Activated T-cell treated with anti-CD3 and anti-CD28 coated beads, Interleukin-2, amount 50 U/mL, for 1 hour (primary cell): ENCODE results near the gene ASAP2.

Experiments used
- DNase-seq: peaks from one replicate; pipeline ENCODE4 v3.0.0-alpha.2; 2020

Gene ASAP2

DNA sequence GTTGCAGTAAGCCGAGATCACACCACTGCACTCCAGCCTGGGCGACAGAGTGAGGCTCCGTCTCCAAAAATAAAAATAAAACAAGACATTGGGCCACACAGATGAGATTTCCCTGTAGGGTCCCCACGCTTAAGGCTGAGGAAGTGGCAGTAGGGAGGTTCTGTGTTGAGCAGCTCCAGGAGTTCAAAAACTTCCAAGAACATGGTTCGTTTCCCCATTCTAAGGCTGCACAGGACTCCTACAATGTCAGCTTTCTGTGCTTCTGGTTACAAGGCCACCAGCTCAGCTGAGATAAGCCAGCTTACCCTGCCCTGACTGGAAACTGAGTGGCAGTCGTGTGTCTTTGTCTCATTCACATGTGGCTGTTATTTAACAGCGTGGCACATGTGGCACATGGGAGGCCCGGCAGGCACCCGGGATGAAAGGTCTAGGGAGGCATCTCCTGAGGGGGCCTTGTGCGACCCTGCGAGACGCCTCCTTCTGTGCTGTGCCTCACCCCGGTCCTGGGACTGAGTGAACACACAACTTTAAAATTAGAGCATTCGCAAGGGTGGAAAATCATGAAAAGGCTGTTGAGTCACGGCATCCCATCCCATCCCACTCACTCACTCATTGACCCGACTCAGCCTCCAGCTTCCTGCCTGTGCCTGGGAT, 209.0 kb downstream of the ASAP2 start:
- no peak for DNase-seq

DNA sequence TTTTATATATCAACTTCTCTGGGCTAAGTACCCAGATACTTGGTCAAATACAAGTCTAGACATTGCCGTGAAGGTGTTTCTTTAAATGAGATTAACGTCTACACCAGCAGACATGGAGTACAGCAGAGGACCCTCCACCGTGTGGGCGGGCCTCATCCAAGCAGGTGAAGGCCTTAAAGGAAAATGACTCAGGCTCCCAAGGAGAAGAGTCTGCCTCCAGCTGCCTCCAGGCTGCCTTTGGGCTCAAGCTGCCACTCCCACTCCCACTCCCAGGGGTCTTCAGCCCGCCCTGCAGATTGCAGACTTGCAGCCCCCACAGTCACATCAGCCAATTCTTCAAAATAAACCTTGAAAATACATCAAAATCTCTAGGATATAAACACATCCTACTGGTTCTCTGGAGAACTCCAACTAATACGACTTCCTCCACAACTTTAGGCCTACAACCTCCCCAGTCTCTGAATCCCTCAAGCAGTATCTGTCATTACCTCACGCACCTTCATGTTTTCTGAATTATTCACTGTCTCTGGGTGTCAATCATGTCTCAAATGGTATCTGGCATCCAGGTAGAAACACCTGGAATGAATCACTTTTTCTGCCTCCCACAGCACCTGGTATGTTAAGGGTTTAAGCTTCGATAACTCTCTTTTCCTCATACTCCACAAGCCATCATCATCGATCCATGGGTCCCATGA, 209.8 kb downstream of the ASAP2 start:
- no peak for DNase-seq

DNA sequence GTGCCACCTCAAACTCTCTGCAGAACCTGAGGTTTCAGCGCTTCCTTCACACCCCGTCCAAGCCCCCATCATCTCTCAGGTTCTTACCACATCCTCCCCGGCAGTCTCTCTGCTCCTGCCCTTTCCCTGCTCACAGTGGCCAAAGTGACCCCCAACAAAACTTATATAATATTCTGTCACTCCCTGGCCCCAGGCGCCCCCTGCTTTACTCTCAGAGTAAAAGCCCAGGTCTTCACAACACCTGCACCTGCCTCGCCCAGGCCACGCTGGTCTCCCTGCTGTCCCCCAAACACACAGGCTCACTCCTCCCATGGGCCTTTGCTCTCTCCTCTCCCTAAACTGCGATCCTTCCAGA, 210.3 kb downstream of the ASAP2 start:
- no peak for DNase-seq

DNA sequence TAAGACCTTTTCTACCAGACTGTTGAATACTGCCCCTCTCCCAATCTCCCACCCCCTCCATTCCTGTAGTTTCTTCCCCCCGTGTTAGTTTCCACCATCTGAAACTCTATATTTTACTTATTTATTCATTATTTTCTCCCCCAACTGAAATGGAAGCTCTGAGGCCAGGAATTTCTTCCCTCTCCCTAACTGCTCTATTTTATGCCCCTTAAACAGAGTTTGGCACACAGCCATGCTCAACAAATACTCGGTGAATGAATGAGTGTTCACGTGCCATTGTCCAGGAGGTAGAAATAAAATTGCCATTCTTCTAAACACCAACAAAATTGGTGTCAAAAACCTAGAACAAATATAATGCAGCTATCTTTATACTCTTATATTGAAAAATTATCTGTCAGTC, 211.1 kb downstream of the ASAP2 start:
- DNase-seq: no peak

DNA sequence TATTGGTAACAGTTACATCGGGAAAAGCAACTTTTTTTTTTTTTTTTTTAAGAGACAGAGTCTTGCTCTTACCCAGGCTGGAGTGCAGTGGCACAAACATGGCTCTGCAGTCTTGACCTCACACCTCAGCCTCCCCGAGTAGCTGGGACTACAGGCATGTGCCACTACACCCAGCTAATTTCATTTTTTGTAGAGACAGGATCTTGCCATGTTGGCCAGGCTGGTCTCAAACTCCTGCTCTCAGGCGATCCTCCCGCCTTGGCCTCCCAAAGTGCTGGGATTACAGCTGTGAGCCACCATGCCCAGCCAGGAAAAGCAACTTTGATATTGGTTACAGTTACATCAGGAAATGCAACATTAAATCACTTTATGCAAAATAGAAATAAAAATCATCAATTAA, 212.1 kb downstream of the ASAP2 start:
- no peak for DNase-seq

DNA sequence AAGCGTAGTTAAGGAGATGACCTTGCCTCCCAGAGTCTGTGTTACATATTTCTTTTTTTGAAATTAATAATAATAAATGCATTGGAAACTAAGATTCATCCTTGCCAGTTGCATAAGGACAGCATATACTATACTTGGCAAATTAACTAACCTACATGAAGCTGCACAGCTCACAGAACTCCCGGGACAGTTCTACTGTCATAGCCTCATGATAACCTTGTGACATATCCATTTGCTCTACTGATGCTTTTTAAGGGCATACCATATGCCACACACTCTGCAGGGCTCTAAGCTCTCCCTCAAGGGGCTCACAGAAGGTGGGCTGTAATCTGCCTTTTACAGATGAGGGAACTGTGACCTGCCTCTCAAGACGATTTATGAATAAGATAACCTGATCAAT, 212.9 kb downstream of the ASAP2 start:
- DNase-seq: no peak

DNA sequence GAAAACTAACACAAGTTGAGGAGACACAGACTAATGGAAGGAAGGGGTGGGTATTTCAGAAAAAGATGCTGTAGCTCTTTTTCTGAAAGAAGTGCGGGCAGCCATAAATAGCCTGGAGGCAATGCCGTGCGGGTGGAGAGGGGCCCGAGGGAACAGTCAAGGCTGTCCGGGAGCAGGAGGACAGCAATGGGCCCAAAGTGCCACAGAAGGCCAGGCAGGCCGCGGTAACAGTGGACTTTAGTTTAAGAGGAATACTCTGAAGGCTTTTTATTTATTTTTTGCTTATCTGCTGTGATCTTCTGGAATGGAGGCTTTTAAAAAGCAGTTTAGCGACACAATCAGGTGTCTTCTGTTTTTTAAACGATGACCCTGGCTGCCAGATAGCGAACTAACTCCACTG, 213.9 kb downstream of the ASAP2 start:
- no peak for DNase-seq

DNA sequence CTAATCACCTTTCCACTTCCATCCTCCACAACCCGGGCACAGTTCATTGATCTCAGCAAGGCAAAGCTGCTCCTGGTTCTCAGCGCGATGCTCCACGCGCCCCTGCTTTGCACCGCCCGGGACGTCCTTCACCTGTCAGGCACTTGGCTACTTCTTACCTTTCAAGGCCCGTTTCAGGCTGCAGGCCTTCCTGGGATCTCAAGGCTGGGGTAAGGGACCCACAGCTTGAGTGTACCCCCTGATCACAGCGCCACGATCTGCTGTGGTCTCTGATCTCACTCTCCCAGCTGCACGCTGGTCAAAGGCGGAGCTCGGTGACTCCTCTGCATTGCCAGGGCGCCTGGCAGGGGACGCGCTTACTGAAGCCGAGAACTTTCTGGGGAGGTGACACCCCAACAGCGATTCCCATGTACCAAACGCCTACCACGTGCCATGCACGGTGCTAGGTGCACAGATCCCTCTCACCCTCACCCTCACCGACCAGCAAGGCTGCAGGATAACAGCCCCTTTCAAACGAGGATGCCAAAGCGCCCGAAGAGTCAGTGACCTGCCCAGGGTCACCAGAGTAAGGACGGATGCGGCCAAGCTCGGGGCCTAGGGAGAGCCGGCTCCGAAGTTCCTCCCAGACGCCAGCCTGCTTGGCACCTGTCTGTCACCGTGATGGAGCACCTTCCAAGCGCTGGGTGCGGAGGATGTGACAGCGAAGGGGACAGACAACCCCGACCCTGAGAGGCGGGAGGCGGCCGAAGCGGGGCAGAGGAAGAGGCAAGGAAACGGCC, 215.9 kb downstream of the ASAP2 start:
- DNase-seq: peak; percentile 59

DNA sequence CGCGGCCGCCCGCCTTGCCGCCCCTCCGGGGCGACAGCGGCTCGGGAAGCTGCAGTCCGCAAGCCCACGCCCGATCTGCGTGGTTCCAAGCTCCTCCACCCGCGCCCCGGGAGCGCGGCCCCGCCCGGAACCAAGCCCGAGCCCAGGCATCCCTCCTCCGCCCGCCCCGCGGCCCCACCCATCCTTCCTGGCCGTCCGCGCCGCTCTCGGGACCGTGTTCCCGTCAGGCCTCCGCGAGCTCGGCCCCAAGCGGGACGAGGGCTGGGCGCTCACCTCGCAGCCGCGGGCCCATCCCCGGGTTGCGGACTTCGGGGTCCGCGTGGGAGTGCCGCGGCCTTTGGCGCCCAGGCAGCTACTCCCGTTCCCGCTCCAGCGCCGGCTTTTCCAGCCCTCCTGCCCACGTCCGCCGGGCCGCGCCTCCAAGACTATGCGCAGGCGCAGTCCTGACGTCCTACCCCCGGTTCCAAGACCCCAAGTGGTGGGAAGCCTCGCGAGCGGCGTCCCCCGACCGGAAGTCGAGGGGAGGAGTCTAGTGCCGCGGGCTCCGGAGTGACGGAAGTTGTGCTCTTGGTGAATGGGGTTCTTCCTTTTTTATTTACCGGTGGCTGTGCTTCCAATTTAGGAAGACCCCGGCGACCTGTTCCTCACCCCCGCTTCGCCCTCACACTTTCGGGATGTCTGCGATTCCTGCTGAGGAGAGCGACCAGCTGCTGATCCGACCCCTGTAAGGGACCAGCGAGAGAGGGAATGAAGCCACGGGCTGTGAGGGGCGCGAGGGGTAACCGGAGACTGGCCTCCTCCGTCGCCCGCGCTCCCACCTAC, 216.7 kb downstream of the ASAP2 start, which contains the start of the genes CPSF3 and ITGB1BP1:
Gene CPSF3 (plus strand): TSS at position 555 of the 822 bp plus-strand sequence. CDS start 120 bp downstream, at position 675.
Gene ITGB1BP1 (minus strand): TSS at position 429 of the 822 bp plus-strand sequence. CDS start 4,831 bp downstream, outside the sequence.
- DNase-seq: peak; percentile 96

DNA sequence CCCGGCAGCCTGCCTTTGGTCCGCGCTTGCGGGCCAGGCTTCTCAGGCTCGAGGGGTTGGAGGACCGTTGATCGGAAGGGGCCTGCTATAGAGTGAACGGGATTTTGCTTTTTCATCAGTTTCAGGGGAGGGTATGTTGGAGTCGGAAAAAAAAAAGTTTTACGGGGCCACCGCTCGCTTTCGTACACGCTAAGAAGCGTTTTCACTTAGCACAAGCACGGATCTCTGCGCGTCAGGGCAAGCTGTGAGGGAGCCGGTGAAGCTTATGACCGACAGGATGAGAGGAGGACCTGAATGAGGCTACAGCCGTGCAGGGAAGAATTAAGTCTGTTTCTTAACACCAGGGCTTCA, 217.3 kb downstream of the ASAP2 start:
- DNase-seq: no peak

DNA sequence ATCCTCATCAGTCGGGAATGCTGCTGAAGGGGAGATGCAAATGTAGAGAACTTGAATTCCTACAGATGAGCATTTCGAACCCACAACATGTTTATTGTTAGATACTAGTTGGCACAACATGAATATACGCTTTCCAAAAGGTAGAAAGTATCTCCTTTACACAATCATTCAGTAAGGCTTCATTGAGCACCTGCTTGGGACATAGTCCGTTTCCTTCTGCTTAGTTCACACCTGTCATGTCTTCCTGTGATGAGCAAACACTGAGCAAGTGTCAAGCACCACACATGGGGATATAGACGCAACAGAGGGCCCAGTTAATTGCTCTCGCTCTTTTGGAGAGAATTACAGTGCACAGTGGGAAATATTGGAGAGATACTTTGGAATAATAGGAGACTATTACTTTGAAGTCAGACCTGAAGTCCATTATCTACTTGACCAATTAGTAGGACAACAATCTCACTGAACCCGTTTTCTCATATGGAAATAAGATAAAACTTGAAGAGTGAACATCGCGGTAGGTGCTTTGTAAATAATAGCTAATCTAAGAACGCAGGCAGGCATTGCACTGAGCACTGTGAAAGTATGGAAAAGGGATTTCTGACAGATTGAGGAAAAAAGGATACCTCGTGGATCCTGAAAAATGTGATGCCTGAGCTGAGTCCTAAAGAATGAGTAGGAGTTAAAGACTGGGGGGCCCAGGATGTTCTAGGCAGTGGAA, 218.0 kb downstream of the ASAP2 start:
- DNase-seq: no peak

DNA sequence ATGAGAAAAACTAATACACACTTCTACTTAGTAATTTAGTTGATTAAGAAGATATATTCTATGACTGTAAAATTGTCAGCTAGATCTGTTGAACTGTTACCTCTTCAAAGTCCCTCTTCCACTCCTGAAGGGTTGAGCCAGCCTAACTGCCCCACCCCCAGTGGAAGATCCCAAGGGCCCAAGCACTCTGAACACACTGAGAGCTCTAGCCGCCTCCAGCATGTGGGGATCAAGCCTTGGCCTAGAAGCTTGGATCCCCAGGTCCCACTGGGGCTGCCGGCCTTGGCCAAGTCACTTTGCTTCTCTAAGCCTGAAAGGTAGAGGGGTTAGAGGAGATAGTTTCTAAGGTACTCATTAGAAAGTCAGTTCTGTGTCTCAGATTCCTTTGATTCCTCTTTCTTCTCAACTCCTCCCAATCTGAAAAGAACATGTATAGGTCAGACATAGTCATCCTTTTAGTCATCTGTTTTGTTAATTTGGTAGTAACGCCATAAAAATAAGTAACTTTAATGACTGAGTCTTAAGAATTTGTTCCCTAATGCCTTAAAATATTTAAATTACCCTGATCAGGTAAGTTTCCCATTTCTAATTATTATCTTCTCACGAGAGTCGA, 222.5 kb downstream of the ASAP2 start:
- no peak for DNase-seq

DNA sequence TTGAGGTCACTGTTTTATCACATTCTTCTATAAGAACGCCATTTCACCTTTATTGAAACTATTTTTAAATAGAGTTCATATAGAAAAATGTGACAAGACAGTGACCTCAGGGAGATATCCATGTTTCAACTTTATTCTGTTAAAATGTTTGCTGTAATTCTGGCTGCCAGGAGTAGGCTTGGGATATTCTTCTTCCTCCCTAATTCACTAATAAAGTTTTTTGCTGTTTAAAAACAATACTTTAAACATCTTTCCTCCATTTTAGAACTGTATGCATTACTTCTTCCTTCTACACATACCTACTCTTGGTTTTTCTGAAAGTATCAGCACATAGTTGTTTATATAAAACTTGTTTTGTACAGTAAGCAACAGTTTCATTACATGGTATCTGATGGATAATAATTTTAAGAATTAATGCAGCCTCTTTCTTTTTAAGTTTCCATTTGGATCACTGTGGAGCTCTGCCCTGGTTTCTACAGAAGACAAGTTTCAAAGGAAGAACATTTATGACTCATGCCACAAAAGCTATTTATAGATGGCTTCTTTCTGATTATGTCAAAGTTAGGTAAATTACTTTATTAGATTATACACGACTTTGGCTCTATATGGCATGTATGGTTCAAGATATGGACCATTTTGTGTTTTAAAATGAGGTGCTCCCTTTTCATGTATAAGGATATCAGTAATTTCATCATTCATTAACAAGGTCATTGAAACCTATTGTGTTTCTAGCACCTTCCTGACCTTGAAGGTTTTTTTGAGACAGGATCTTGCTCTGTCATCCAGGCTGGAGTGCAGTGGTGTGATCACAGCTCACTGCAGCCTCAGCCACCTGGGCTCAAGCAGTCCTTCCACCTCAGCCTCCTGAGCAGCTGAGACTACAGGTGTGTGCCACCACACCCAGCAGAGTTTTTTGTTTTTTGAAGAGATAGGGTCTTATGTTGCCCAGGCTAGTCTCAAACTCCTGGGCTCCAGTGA, 224.0 kb downstream of the ASAP2 start:
- no peak for DNase-seq

DNA sequence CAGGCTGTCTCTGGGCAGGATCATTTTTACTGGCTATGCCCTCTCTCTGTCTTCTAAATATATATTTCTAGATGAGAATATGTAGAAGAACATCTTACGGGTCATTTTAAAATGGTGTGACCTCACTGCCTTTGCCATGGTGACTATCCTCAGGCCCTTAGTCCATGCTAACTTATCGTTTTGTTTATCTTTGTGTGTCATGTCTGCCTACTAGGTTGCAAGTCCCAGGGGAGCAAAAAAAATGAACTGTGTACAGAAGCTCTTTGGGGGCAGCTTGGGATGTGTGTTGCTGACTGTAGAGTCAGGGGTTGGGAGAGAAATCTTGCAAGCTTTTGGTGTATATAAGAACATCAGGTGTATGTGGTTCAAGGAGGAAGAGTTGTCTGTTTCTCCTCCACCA, 227.9 kb downstream of the ASAP2 start:
- DNase-seq: no peak

DNA sequence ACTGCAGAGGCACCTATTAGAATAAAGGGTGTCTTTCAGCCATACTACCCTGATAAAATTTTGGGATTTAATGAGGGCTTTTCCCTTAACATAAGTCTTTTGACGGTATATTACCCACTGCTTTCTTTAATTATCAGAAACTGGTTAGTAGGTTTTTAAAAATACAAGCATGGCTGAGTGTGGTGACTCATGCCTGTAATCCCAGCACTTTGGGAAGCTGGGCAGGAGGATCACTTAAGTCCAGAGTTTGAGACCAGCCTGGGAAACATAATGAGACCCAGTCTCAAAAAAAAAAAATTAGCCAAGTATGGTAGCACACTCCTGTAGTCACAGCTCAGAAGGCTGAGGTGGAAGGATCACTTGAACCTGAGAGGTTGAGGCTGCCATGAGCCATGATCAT, 232.9 kb downstream of the ASAP2 start:
- no peak for DNase-seq

DNA sequence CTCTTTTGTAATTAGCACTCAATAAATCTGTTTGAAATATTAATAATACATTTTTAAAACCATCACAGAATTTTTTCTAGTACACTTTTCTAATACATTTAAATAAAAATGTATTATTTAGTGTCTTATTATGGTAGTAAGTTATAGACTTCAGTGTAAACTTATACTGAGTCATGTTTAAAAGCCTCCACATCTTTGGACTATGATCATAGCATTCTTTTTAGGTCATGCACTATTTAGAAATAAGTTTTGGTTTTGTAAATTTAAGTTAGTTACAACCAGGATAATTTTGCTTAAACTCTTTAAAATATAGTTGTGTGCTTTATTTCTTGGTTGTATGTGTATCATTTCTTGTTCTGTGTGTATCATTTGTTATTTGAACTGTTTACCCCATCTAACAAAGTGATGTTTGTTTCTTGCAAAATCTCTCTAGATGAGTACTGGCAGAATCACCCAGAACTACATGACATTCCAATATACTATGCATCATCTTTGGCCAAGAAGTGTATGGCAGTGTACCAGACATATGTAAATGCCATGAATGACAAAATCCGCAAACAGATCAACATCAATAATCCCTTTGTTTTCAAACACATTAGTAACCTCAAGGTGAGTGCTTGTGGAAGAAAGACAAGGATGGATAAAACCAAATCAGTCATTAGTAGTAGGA, 233.6 kb downstream of the ASAP2 start:
- DNase-seq: no peak

DNA sequence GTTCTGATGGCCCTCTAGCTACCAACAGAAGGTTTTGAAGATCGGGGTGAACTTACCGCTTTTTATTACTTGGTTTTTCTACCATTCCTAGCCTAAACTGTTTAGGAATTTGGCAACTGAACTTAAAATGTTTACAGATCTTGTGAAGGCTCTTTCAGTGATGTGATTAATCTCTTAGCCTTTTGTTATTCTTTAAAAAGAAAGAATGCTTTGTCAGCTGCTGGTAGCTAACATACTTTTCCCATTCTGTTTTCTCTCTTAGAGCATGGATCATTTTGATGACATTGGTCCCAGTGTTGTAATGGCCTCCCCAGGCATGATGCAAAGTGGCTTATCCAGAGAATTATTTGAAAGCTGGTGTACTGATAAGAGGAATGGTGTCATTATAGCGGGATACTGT, 234.9 kb downstream of the ASAP2 start:
- DNase-seq: no peak

DNA sequence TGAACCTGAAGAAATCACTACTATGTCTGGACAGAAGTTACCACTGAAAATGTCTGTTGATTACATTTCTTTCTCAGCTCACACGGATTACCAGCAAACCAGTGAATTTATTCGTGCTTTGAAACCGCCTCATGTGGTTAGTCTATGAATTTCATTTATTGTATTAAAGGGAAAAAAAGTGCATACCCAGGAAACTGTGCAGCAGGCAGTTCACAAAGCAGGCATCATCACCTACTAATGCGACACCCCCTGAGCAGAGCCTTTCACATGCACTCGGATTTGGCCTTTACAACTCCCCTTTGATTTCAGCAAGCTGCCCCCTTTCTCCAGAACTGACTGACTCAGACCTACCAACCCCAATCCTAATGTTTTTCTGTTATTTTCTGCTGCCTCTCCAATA, 236.9 kb downstream of the ASAP2 start:
- no peak for DNase-seq

DNA sequence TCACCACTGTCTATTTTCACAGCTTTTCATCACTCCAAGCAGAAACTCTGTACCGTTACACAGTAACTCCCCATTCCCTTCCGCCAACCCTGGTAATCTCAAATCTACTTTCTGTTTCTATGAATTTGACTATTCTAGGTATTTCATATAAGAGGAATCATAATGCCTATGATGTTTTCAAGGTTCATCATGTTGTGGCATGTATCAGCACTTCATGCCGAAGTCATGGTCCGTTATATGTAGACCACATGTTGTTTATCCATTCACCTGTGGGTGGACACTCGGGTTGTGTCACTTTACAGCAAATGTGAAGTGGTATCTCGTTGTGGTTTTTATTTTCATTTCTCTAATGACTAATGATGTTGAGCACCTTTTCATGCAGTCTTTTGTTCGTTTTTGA, 238.5 kb downstream of the ASAP2 start:
- no peak for DNase-seq

DNA sequence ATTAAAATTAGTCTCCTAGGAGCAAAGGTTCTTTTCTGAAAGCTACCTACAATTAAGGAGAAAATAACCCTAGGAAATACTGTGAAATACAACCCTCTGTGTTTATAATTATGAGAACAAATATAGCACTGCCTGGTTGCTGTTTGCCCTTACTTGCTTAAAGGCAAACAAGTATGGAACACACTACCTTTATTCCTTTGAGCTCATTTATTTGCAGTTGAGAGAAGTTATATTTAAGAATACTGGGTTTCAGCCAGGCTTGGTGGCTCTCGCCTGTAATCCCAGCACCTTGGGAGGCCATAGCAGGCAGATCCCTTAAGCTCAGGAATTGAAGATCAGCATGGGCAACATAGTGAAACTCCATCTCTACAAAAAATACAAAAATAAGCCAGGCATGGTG, 244.6 kb downstream of the ASAP2 start:
- DNase-seq: no peak
